Prostate gland (tissue), 2 donors: Measurements from ENCODE around the gene NCR2.

ENCODE experiments used
- POLR2A ChIP-seq: fragments of 450-650 bp; IDR thresholded peaks from one replicate; pipeline ENCODE4 v1.6.1; 2016; ENCODE audit warnings: antibody characterized with exemption, mild to moderate bottlenecking
- TF ChIP-seq, protein P1 (sequence below), 4 experiments: fragments of 200-600 bp in 2 of 4; fragments of 450-650 bp in 2 of 4; sonication (generic) in 2 of 4; IDR thresholded peaks; 1 replicate in 3 of 4; 2 replicates in 1 of 4; pipeline ENCODE4 v1.5.1; 2016 to 2019; ENCODE audit warnings: antibody characterized with exemption in 4 of 4, mild to moderate bottlenecking in 2 of 4, moderate library complexity in 2 of 4

DNA sequence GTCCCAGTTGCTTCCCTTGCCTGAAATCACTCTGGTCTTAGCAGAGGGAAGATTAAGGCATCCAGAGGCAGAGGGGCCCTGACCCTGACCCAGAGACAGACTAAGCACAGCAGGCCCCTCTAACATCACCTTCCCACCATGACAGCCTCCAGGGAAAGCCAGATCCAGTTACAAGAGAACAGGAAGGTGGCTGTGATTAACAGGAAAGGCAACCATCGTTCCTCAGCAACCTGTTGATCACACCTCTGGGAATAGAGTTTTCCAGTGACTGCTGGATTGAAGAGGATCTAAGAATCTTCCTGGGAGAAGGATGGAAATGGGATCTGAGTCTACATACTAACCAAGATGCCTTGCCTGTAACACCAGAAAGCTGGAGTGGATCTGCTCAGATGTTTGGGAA lies 43.7 kb upstream of the NCR2 start:
- TF ChIP-seq, protein P1, sequence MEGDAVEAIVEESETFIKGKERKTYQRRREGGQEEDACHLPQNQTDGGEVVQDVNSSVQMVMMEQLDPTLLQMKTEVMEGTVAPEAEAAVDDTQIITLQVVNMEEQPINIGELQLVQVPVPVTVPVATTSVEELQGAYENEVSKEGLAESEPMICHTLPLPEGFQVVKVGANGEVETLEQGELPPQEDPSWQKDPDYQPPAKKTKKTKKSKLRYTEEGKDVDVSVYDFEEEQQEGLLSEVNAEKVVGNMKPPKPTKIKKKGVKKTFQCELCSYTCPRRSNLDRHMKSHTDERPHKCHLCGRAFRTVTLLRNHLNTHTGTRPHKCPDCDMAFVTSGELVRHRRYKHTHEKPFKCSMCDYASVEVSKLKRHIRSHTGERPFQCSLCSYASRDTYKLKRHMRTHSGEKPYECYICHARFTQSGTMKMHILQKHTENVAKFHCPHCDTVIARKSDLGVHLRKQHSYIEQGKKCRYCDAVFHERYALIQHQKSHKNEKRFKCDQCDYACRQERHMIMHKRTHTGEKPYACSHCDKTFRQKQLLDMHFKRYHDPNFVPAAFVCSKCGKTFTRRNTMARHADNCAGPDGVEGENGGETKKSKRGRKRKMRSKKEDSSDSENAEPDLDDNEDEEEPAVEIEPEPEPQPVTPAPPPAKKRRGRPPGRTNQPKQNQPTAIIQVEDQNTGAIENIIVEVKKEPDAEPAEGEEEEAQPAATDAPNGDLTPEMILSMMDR (IDR thresholded peaks at IDR 0.05), result no peak
- TF ChIP-seq POLR2A, result no peak
